ENCODE results near the gene PITX1. TPM values are rescaled to one million over a fixed set of nuclear protein-coding genes. Genes with fewer than 3 reads are reported as not detected.

PITX1 gene
- total and polyA plus RNA-seq, 4 donors, result 0.02 TPM; not detected in 3

GRCh38 chr5:135008981-135009735 is 24.9 kb downstream of the PITX1 start (continued):
- TF ChIP-seq JUND (IDR thresholded peaks at IDR 0.05) (no peak), SP1 (IDR thresholded peaks at IDR 0.05) (no peak), NR2F2 (IDR thresholded peaks at IDR 0.05) (no peak)

GRCh38 chr5:135008556-135008955 is 25.5 kb downstream of the PITX1 start:
- no peak for DNase-seq (ENCODE audit: low spot score)
- Histone ChIP-seq H3K36me3 (ENCODE audit: control insufficient read depth in 4 of 4, insufficient read depth in 3 of 4, low read depth in 1 of 4, low read length in 3 of 4) (no peaks in the 10 kb centered on the region), H3K4me3 (ENCODE audit: low read depth in 1 of 3, low read length in 3 of 3) (no peak overlapping the region), H3K9me3 (ENCODE audit: control insufficient read depth in 4 of 4, low read length in 3 of 4) (no peaks in the 10 kb centered on the region), H3K4me1 (ENCODE audit: control insufficient read depth in 4 of 4, insufficient read depth in 4 of 4, low read length in 3 of 4) (peaks cover 0 to 8% (median 3%) of the 10 kb centered on the region in 4 donors), H3K9ac (ENCODE audit: low read depth in 1 of 2, low read length in 2 of 2) (no peak overlapping the region), H3K27me3 (ENCODE audit: control insufficient read depth in 4 of 4, insufficient read depth in 4 of 4, low read length in 3 of 4) (no peaks in the 10 kb centered on the region), H3K27ac (ENCODE audit: low read depth in 1 of 2, low read length in 2 of 2) (no peak overlapping the region)
- TF ChIP-seq GABPA (IDR thresholded peaks at IDR 0.05 in 1 of 2, conservative IDR thresholded peaks at IDR 0.05 in 1 of 2) (no peak), FOXA1 (IDR thresholded peaks at IDR 0.05) (no peak), HNF4A (conservative IDR thresholded peaks at IDR 0.05) (no peak), EGR1 (IDR thresholded peaks at IDR 0.05; ENCODE audit: low read depth in 2 of 2) (no peak), FOXA2 (IDR thresholded peaks at IDR 0.05) (no peak), RXRA (IDR thresholded peaks at IDR 0.05) (no peak), YY1 (IDR thresholded peaks at IDR 0.05) (no peak), SP1 (IDR thresholded peaks at IDR 0.05) (no peak), HNF4G (IDR thresholded peaks at IDR 0.05) (no peak), MAX (IDR thresholded peaks at IDR 0.05) (no peak), NR2F2 (IDR thresholded peaks at IDR 0.05) (no peak)
- TF ChIP-seq, protein P1, sequence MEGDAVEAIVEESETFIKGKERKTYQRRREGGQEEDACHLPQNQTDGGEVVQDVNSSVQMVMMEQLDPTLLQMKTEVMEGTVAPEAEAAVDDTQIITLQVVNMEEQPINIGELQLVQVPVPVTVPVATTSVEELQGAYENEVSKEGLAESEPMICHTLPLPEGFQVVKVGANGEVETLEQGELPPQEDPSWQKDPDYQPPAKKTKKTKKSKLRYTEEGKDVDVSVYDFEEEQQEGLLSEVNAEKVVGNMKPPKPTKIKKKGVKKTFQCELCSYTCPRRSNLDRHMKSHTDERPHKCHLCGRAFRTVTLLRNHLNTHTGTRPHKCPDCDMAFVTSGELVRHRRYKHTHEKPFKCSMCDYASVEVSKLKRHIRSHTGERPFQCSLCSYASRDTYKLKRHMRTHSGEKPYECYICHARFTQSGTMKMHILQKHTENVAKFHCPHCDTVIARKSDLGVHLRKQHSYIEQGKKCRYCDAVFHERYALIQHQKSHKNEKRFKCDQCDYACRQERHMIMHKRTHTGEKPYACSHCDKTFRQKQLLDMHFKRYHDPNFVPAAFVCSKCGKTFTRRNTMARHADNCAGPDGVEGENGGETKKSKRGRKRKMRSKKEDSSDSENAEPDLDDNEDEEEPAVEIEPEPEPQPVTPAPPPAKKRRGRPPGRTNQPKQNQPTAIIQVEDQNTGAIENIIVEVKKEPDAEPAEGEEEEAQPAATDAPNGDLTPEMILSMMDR (IDR thresholded peaks at IDR 0.05; ENCODE audit: low read depth, low read length, missing input control), result no peak
- TF ChIP-seq, protein P2, sequence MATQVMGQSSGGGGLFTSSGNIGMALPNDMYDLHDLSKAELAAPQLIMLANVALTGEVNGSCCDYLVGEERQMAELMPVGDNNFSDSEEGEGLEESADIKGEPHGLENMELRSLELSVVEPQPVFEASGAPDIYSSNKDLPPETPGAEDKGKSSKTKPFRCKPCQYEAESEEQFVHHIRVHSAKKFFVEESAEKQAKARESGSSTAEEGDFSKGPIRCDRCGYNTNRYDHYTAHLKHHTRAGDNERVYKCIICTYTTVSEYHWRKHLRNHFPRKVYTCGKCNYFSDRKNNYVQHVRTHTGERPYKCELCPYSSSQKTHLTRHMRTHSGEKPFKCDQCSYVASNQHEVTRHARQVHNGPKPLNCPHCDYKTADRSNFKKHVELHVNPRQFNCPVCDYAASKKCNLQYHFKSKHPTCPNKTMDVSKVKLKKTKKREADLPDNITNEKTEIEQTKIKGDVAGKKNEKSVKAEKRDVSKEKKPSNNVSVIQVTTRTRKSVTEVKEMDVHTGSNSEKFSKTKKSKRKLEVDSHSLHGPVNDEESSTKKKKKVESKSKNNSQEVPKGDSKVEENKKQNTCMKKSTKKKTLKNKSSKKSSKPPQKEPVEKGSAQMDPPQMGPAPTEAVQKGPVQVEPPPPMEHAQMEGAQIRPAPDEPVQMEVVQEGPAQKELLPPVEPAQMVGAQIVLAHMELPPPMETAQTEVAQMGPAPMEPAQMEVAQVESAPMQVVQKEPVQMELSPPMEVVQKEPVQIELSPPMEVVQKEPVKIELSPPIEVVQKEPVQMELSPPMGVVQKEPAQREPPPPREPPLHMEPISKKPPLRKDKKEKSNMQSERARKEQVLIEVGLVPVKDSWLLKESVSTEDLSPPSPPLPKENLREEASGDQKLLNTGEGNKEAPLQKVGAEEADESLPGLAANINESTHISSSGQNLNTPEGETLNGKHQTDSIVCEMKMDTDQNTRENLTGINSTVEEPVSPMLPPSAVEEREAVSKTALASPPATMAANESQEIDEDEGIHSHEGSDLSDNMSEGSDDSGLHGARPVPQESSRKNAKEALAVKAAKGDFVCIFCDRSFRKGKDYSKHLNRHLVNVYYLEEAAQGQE (IDR thresholded peaks at IDR 0.05), result no peak
- 94% methylated on average over 8 of the region's 8 CpGs for WGBS

DNA sequence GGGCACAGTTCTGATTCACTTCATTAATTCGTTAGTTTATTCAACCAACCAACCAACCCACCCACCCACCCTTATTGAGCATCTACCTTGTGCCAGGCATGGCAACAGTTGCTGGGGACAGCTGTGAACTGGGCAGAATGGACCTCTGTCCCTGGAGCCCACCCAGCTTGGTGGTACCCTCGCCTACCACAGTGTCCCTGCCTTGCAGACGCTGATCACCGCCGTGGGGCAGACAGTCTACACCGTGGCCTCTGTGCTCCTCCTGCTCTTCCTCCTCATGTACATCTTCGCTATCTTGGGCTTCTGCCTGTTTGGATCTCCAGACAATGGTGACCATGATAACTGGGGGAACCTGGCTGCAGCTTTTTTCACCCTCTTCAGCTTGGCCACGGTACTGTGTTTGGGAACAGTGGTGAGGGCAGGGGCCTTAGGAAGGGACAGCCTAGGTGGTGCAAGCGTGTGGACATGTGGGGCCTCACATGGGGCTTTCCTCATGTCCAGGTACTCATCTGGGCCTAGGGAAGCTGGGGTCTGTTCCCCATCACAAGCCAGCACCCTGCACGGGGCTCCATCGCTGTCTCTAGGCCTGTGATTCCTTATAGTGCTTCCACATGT is 26.2 kb downstream of the PITX1 start:
- Histone ChIP-seq H3K9ac (ENCODE audit: low read depth in 1 of 2, low read length in 2 of 2) (no peak overlapping the region), H3K27ac (ENCODE audit: low read depth in 1 of 2, low read length in 2 of 2) (no peak overlapping the region), H3K27me3 (ENCODE audit: control insufficient read depth in 4 of 4, insufficient read depth in 4 of 4, low read length in 3 of 4) (no peaks in the 10 kb centered on the region), H3K4me1 (ENCODE audit: control insufficient read depth in 4 of 4, insufficient read depth in 4 of 4, low read length in 3 of 4) (peaks cover 0 to 2% (median under 1%) of the 10 kb centered on the region in 4 donors), H3K36me3 (ENCODE audit: control insufficient read depth in 4 of 4, insufficient read depth in 3 of 4, low read depth in 1 of 4, low read length in 3 of 4) (no peaks in the 10 kb centered on the region), H3K4me3 (ENCODE audit: low read depth in 1 of 3, low read length in 3 of 3) (no peak overlapping the region), H3K9me3 (ENCODE audit: control insufficient read depth in 4 of 4, low read length in 3 of 4) (no peaks in the 10 kb centered on the region)
- WGBS, result 87% methylated on average over 11 of the region's 11 CpGs
- no peak for DNase-seq (ENCODE audit: low spot score)
- TF ChIP-seq ZBTB33 (IDR thresholded peaks at IDR 0.05), result no peak
- no peak for TF ChIP-seq YY1 (IDR thresholded peaks at IDR 0.05)
- TF ChIP-seq HNF4G (IDR thresholded peaks at IDR 0.05), result no peak
- TF ChIP-seq NR2F2 (IDR thresholded peaks at IDR 0.05), result no peak
- no peak for TF ChIP-seq RXRA (IDR thresholded peaks at IDR 0.05)
- TF ChIP-seq, protein P2 (IDR thresholded peaks at IDR 0.05), result no peak
- no peak for TF ChIP-seq MAX (IDR thresholded peaks at IDR 0.05)
- TF ChIP-seq HNF4A (conservative IDR thresholded peaks at IDR 0.05), result no peak
- TF ChIP-seq, protein P3, sequence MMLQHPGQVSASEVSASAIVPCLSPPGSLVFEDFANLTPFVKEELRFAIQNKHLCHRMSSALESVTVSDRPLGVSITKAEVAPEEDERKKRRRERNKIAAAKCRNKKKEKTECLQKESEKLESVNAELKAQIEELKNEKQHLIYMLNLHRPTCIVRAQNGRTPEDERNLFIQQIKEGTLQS (IDR thresholded peaks at IDR 0.05), result no peak

Measured in liver (tissue), 9 donors.